SU-DHL-6 (cell line): ENCODE measurements around the gene AGAP5.
"Not testable (repeated sequence)": the region's sequence is repeated elsewhere in the genome, so short reads cannot be mapped to it uniquely, and the experiment has no call there.

Source experiments
- H2AFZ ChIP-seq: fragments of 200-600 bp; sonication (generic); 2 replicates; pipeline ENCODE4 v1.6.1; 2014; ENCODE audit warnings: low read depth, mild to moderate bottlenecking, moderate library complexity, mixed read lengths, antibody characterized with exemption, low read length; ENCODE audit not compliant: severe bottlenecking
- H3F3A ChIP-seq: fragments of 200-600 bp; shearing (Covaris generic); 2 replicates; pipeline ENCODE4 v1.6.0; 2016; ENCODE audit warnings: antibody characterized with exemption, mild to moderate bottlenecking; ENCODE audit not compliant: insufficient read depth
- H3K27ac ChIP-seq: fragments of 200-600 bp; sonication (generic); 2 replicates; pipeline ENCODE4 v1.5.1; 2016; ENCODE audit warnings: low read depth, mild to moderate bottlenecking, low read length, moderate library complexity, mixed read lengths
- H3K27me3 ChIP-seq: fragments of 200-600 bp; sonication (generic), shearing (Covaris generic); 2 replicates; pipeline ENCODE4 v1.6.0; 2014; ENCODE audit warnings: mild to moderate bottlenecking, low read length
- H3K36me3 ChIP-seq: fragments of 200-600 bp; sonication (generic); 2 replicates; pipeline ENCODE4 v1.6.1; 2014; ENCODE audit warnings: mild to moderate bottlenecking, low read length, mixed read lengths
- H3K4me2 ChIP-seq: fragments of 300-600, 200-600 bp; shearing (Covaris generic), sonication (generic); 2 replicates; pipeline ENCODE4 v1.6.0; 2014; ENCODE audit warnings: low read length, low read depth, mild to moderate bottlenecking; ENCODE audit not compliant: poor library complexity, severe bottlenecking
- H3K4me3 ChIP-seq: fragments of 200-600 bp; sonication (generic); 2 replicates; pipeline ENCODE4 v1.5.1; 2014; ENCODE audit warnings: antibody characterized with exemption, low read length, mild to moderate bottlenecking, mixed read lengths; ENCODE audit not compliant: insufficient read depth, poor library complexity, severe bottlenecking
- H3K79me2 ChIP-seq: fragments of 200-600 bp; sonication (generic); 2 replicates; pipeline ENCODE4 v1.6.1; 2014; ENCODE audit warnings: mild to moderate bottlenecking, low read length, moderate library complexity; ENCODE audit not compliant: insufficient read depth
- H3K9ac ChIP-seq: fragments of 200-600 bp; sonication (generic); 2 replicates; pipeline ENCODE4 v1.7.0; 2014; ENCODE audit warnings: mild to moderate bottlenecking, low read length
- H3K9me2 ChIP-seq: fragments of 200-600 bp; sonication (generic); replicated peaks from 2 replicates; pipeline ENCODE4 v1.6.1; 2014; ENCODE audit warnings: low read length; ENCODE audit not compliant: insufficient read depth
- H3K9me3 ChIP-seq: fragments of 200-600 bp; sonication (generic); 2 replicates; pipeline ENCODE4 v1.6.1; 2014; ENCODE audit warnings: low read length, mixed read lengths; ENCODE audit not compliant: insufficient read depth
- H4K20me1 ChIP-seq: fragments of 200-600 bp; sonication (generic); 2 replicates; pipeline ENCODE4 v1.6.1; 2014; ENCODE audit warnings: low read depth, mild to moderate bottlenecking, antibody characterized with exemption, low read length, moderate library complexity, mixed read lengths
- EZH2phosphoT487 ChIP-seq: fragments of 200-600 bp; sonication (generic), shearing (Covaris generic); conservative IDR thresholded peaks from 2 replicates; pipeline ENCODE4 v1.6.1; 2018; ENCODE audit warnings: mild to moderate bottlenecking, antibody characterized with exemption, low read length, moderate library complexity, mixed read lengths
- TF ChIP-seq, protein P1 (sequence below): fragments of 200-600 bp; sonication (generic); IDR thresholded peaks from one replicate; pipeline ENCODE4 v1.5.1; 2017; ENCODE audit warnings: antibody characterized with exemption, mild to moderate bottlenecking, low read length, moderate library complexity; ENCODE audit not compliant: insufficient read depth, poor library complexity, severe bottlenecking

The AGAP5 gene

DNA sequence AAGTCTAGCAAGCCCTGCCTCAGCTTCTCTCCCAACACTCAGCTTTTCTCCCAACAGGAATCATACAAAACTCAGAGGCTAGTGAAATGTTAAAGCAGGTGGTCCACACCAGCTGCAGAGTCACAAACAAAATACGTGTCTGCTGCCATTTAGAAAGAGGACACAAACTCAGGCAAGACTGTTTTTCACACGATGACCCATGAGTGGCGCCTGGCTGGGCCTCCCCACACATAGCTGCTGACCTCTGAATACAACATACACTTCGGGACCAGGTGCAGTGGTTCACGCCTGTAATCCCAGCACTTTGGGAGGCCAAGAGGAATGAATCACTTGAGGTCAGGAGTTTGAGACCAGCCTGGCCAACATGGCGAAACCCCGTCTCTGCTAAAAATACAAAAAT, 35.2 kb downstream of the AGAP5 start:
- H3K79me2 ChIP-seq, H3K4me2 ChIP-seq, H3K9me2 ChIP-seq, H2AFZ ChIP-seq, H3K27ac ChIP-seq, H3K36me3 ChIP-seq, H4K20me1 ChIP-seq, H3K27me3 ChIP-seq, H3F3A ChIP-seq, H3K4me3 ChIP-seq, H3K9ac ChIP-seq, H3K9me3 ChIP-seq: not testable (repeated sequence)

DNA sequence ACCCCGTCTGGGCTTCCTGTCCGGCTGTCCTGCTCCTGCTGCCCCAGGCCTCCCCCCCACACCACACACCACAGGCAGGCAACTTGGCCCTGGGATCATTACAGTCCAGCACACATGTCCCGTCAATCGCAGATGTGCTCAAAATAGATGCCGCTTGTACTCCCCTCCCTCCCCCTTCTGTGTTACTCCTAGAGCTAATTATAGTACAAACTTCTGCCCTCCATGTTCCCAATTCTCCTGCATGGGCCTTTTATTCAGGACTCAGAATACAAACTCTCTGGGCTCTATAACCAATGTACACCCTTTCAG, 42.0 kb downstream of the AGAP5 start, which contains the start of gene SYNPO2L:
SYNPO2L (minus strand) TSS at position 40 of the 309 bp plus-strand sequence. CDS start 107 bp downstream, outside the sequence.
- no peaks in the 10 kb centered on the region for H3F3A ChIP-seq
- no peak within 1 kb of the TSS for H3K9ac ChIP-seq
- H3K27me3 ChIP-seq = no peaks in the 10 kb centered on the region
- H3K27ac ChIP-seq = no peak within 1 kb of the TSS
- H3K4me3 ChIP-seq = no peak within 1 kb of the TSS
- H3K36me3 ChIP-seq = no peaks in the 10 kb centered on the region
- H3K79me2 ChIP-seq = no peaks in the 10 kb centered on the region
- H3K9me2 ChIP-seq = no peaks in the 10 kb centered on the region
- H4K20me1 ChIP-seq = no peaks in the 10 kb centered on the region
- TF ChIP-seq, protein P1, sequence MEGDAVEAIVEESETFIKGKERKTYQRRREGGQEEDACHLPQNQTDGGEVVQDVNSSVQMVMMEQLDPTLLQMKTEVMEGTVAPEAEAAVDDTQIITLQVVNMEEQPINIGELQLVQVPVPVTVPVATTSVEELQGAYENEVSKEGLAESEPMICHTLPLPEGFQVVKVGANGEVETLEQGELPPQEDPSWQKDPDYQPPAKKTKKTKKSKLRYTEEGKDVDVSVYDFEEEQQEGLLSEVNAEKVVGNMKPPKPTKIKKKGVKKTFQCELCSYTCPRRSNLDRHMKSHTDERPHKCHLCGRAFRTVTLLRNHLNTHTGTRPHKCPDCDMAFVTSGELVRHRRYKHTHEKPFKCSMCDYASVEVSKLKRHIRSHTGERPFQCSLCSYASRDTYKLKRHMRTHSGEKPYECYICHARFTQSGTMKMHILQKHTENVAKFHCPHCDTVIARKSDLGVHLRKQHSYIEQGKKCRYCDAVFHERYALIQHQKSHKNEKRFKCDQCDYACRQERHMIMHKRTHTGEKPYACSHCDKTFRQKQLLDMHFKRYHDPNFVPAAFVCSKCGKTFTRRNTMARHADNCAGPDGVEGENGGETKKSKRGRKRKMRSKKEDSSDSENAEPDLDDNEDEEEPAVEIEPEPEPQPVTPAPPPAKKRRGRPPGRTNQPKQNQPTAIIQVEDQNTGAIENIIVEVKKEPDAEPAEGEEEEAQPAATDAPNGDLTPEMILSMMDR = no peak
- no peak for TF ChIP-seq EZH2phosphoT487
- H3K9me3 ChIP-seq = no peaks in the 10 kb centered on the region
- H2AFZ ChIP-seq = no peak within 1 kb of the TSS
- no peak within 1 kb of the TSS for H3K4me2 ChIP-seq

- Histone ChIP-seq H3K27me3 (no peaks in the 10 kb centered on the region), H3K9me3 (no peaks in the 10 kb centered on the region), H4K20me1 (no peaks in the 10 kb centered on the region), H3K27ac (no peak overlapping the region), H3K4me3 (no peak overlapping the region), H3F3A (no peaks in the 10 kb centered on the region), H3K79me2 (no peaks in the 10 kb centered on the region), H3K9me2 (no peaks in the 10 kb centered on the region), H2AFZ (no peak overlapping the region), H3K36me3 (no peaks in the 10 kb centered on the region), H3K4me2 (no peak overlapping the region), H3K9ac (no peak overlapping the region)
- TF ChIP-seq, protein P1 = no peak
- no peak for TF ChIP-seq EZH2phosphoT487
These were observed 42.5 kb downstream of the AGAP5 start for GRCh38 chr10:73655257-73655989.

DNA sequence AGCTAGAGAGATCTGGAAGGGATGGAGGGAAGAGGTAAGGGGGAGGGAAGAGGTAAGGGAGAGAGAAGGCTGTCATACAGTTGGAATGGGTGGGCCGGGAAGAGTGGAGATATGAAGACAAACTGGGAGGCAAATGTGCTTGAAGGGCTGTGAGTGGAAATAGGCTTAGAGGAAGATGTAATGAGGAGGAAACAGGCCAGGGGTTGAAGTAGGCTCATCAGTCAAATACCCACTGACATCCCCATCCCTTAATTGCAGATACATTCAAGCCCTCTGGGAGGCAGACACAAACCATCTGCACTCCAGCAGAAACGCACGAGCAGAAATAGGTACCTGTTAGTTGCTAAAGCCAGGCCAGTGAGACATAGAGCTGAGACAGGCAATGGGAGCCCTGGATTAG, 44.2 kb downstream of the AGAP5 start:
- Histone ChIP-seq H3K4me3 (no peak overlapping the region), H3K4me2 (no peak overlapping the region), H3K9me2 (no peaks in the 10 kb centered on the region), H2AFZ (no peak overlapping the region), H4K20me1 (no peaks in the 10 kb centered on the region), H3K27ac (no peak overlapping the region), H3K9ac (no peak overlapping the region), H3K27me3 (no peaks in the 10 kb centered on the region), H3K36me3 (no peaks in the 10 kb centered on the region), H3F3A (no peaks in the 10 kb centered on the region), H3K9me3 (no peaks in the 10 kb centered on the region), H3K79me2 (no peaks in the 10 kb centered on the region)
- TF ChIP-seq, protein P1 = no peak
- no peak for TF ChIP-seq EZH2phosphoT487
